Transverse colon (tissue), 4 donors: ENCODE data around the gene DDAH1.

ENCODE experiments used
- EP300 ChIP-seq: sonication (generic); formaldehyde crosslinking; IDR thresholded peaks from one replicate; pipeline ENCODE4 v1.6.1; 2017; ENCODE audit warnings: antibody characterized with exemption, low read depth
- POLR2A ChIP-seq: fragments of 450-650 bp; IDR thresholded peaks from one replicate; pipeline ENCODE4 v1.6.1; 2016; ENCODE audit warnings: antibody characterized with exemption, mild to moderate bottlenecking, moderate library complexity
- POLR2AphosphoS5 ChIP-seq, 3 donors: sonication (generic); formaldehyde crosslinking; IDR thresholded peaks; one replicate each; pipeline ENCODE4 v1.6.1; 2016; ENCODE audit warnings: antibody characterized with exemption in 3 of 3
- TF ChIP-seq, protein P1 (sequence below), 5 experiments: fragments of 200-600 bp in 3 of 5; fragments of 450-650 bp in 2 of 5; sonication (generic) in 3 of 5; IDR thresholded peaks; 1 replicate in 2 of 5; 2 replicates in 3 of 5; pipeline ENCODE4 v1.5.1; 2016 to 2017; ENCODE audit warnings: antibody characterized with exemption in 5 of 5, inconsistent platforms in 3 of 5, mild to moderate bottlenecking in 2 of 5, moderate library complexity in 1 of 5

GRCh38 chr1:85409516-85409915 is 55.4 kb downstream of the DDAH1 start:
- no peak for TF ChIP-seq POLR2A
- TF ChIP-seq, protein P1, sequence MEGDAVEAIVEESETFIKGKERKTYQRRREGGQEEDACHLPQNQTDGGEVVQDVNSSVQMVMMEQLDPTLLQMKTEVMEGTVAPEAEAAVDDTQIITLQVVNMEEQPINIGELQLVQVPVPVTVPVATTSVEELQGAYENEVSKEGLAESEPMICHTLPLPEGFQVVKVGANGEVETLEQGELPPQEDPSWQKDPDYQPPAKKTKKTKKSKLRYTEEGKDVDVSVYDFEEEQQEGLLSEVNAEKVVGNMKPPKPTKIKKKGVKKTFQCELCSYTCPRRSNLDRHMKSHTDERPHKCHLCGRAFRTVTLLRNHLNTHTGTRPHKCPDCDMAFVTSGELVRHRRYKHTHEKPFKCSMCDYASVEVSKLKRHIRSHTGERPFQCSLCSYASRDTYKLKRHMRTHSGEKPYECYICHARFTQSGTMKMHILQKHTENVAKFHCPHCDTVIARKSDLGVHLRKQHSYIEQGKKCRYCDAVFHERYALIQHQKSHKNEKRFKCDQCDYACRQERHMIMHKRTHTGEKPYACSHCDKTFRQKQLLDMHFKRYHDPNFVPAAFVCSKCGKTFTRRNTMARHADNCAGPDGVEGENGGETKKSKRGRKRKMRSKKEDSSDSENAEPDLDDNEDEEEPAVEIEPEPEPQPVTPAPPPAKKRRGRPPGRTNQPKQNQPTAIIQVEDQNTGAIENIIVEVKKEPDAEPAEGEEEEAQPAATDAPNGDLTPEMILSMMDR (IDR thresholded peaks at IDR 0.05) = no peak
- no peak for TF ChIP-seq POLR2AphosphoS5 (IDR thresholded peaks at IDR 0.05)
- TF ChIP-seq EP300 = no peak
